ENCODE measurements around the gene ZNF808. TPM values are rescaled to one million over a fixed set of nuclear protein-coding genes. Genes with fewer than 3 reads are reported as not detected.
"Not testable (repeated sequence)": the region's sequence is repeated elsewhere in the genome, so short reads cannot be mapped to it uniquely, and the experiment has no call there.

The ZNF808 gene
- total RNA-seq, result 16.8 and 62.0 TPM in 2 replicates

DNA sequence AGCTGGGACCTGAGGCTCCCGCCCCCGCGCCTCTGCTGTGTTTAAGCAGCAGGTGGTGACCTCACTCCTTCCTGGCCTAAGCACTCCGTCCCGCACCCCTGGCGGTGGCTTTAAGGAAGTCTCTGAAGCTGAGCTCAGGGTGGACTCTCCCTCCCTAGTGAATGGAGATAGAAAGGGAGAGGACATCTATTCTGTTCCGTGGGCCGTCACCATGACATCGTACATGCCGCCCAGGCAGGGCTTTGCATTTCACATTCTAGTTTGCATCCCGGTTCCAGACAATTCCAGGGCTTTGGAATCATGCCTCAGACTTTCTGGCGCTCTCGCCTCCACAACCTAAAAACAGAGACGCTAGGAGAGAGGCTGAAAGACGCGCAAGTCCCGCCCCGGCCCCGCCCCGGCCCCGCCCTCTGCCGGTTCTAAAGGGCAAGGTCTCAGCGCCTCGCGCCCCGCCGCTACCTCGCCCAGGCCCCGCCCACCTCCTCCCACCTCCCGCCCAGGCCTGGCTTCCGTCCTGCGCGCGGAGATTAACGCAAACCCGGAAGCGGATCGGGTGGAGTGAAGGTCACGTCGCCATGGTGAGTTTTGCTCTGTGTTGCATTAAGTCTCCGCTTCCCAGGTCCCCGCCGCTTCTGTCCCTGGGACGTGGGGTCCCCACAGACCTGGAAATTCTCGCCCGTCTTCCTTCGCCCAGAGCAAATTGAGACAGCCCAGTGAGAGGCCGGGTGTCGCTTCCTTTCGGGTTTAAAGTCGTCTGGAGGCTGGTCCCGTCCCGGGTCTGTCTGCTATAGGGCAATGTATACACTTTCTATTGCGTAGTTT, at the start of gene ZNF808:
TSS of gene ZNF808 (plus strand) at position 535 of the 822 bp plus-strand sequence. CDS start 15,617 bp downstream, outside the sequence.
- peak; percentile 83 for DNase-seq (ENCODE audit: low read depth)

DNA sequence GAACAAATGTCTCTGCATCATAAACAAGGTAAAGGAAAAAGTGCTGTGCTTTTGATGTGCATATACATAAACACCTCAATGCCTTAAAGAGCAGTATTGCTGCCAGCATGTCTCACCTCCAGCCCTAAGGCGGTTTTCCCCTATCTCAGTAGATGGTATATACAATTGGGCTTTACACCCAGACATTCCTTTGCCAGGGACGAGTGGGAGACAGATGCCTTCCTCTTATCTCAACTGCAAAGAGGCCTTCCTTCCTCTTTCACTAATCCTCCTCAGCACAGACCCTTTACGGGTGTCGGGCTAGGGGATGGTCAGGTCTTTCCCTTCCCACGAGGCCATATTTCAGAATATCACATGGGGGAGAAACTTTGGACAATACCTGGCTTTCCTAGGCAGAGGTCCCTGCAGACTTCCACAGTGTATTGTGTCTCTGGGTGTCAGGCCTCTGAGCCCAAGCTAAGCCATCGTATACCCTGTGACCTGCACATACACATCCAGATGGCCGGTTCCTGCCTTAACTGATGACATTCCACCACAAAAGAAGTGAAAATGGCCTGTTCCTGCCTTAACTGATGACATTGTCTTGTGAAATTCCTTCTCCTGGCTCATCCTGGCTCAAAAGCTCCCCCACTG, 43.2 kb upstream of the ZNF808 start:
- DNase-seq (ENCODE audit: low read depth), result not testable (repeated sequence)

DNA sequence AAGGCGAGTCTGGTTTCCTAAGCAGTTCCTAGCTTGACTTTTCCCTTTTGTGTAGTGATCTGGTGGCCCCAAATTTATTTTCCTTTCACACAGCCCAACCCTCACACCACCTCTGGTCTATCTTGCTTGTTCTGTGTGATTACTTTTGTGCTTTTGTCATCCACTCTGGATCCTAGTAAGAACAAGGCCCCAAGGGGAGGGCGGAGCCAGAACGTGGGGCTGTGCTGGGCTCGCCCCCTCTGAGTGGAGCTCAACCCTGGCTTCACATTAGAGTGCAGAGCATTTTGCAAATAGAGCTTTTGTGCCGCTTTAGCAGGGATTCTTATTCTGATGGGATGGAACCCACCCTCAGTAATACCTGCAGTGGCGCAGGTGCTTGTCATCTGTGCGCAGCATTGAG, 42.4 kb upstream of the ZNF808 start:
- DNase-seq (ENCODE audit: low read depth), result not testable (repeated sequence)

DNA sequence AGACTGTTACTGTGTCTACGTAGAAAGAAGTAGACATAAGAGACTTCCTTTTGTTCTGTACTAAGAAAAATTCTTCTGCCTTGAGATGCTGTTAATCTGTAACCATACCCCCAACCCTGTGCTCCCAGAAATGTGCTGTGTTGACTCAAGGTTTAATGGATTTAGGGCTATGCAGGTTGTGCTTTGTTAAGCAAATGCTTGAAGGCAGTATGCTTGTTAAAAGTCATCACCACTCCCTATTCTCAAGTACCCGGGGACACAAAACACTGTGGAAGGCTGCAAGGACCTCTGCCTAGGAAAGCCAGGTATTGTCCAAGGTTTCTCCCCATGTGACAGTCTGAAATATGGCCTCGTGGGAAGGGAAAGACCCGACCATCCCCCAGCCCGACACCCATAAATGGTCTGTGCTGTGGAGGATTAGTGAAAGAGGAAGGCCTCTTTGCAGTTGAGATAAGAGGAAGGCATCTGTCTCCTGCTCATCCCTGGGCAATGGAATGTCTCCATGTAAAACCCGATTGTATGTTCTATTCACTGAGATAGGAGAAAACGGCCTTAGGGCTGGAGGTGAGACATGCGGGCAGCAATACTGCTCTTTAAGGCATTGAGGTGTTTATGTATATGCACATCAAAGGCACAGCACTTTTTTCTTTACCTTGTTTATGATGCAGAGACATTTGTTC, 41.8 kb upstream of the ZNF808 start:
- DNase-seq (ENCODE audit: low read depth), result not testable (repeated sequence)

DNA sequence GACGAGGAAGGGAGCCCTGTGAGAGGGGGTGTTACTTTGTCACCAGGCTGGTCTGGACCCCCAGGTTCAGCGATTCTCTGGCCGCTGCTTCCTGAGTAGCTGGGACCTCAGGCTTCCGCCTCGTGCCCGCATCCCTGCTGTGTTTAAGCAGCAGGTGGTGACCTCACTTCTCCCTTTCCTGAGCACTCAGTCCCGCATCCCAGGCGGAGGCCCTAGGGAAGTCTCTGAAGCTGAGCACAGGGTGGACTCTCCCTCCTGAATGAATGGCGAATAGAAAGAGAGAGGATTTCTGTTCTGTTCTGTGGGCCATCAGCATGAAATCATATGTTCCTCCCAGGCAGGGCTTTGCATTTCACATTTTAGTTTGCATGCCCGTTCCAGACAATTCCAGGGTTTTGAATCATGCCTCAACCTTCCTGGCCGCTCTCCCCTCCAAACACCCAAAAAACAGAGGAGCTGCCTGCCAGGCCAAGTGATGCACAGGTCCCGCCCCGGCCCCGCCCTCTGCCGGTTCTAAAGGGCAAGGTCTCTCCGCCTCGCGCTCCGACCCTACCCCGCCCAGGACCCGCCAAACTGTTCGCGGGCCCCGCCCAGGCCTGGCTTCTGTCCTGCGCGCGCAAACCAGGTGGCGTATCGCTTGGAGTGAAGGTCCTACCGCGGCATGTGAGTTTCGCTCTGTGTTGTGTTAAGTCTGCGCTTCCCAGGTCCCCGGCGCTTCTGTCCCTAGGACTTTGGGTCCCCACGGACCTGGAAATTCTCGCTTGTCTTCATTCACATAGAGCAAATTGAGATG, 35.1 kb upstream of the ZNF808 start:
- DNase-seq (ENCODE audit: low read depth), result no peak

DNA sequence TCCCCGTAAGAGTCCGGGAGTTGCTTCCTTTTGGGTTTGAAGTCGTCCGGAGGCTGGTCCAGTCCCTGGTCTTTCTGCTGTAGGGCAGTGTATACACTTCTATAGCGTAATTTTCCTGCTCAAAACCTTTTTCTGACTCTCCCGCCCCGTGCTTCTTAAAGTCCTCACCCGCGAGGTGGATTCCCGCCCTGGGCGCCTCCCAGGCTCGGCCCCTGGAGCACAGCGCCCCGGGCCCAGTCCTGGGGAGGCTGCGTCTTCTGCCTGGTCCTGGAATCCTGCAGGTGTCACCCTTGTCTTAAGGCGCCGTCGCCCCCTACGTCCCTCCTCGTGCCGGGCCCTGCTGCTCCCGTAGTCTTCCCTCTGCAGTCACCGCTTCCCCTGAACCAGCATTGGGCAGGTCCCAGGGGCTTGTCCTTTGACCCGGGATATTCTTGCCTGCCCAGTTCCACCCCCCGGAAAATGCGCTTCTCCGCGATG, 34.4 kb upstream of the ZNF808 start:
- DNase-seq (ENCODE audit: low read depth), result no peak

DNA sequence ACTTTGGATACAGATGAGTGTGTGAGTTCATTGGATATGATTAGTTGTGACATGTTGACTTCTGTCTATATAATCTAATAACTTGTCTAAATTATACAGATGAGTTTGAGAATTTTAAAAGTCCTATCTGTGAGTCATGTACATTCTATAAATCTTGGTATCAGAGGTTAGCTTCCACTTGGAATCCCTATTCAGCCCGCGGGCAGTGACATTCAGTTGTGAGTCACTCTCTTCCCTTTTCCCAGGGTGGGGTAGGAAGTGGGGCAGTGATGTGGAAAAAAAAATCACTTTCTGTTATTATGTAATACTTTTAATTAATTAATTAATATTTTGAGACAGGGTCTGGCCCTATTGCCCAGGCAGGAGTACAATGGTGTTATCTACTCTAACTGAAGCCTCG, 33.0 kb upstream of the ZNF808 start:
- DNase-seq (ENCODE audit: low read depth), result no peak

DNA sequence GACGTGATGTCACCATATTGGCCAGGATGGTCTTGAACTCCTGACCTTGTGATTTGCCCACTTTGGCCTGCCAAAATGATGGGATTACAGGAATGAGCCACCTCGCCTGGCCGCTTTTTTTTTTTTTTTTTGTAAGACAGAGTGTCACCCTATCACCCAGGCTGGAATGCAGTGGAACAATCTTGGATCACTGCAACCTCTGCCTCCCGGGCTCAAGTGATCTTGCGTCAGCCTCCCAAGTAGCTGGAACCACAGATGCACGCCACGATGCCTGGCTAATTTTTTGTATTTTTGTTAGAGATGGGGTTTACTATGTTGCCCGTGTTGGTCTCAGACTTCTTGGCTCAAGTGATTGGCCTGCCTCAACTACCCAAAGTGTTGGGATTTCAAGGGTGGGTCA, 28.9 kb upstream of the ZNF808 start:
- DNase-seq (ENCODE audit: low read depth), result no peak

DNA sequence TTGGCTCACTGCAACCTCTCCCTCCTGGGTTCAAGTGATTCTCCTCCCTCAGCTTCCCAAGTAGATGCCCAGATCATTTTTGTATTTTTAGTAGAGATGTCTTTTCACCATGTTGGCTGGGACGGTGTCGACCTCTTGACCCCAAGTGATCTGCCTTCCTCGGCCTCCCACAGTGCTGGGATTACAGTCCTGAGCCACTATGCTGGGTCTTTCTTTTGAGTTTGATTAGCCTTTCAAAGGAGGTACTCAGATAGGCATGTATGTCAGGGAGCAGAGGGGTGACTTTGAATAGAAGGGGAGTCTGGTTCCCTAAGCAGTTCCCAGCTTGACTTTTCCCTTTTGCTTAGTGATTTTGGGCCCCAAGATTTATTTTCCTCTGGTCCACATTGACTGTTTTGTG, 27.0 kb upstream of the ZNF808 start:
- DNase-seq (ENCODE audit: low read depth), result not testable (repeated sequence)

DNA sequence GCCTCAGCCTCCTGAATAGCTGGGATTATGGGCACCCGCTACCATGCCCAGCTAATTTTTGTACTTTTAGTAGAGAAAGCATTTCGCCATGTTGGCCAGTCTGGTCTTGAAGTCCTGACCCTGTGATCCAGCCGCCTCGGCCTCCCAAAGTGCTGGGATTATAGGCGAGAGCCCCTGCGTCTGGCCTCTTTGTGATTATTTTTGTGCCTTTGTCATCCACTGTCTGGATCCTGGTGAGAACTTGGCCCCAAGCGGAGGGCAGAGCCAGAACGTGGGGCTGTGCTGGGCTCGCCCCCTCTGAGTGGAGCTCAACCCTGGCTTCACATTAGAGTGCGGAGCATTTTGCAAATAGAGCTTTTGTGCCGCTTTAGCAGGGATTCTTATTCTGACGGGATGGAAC, 26.5 kb upstream of the ZNF808 start:
- DNase-seq (ENCODE audit: low read depth), result not testable (repeated sequence)

DNA sequence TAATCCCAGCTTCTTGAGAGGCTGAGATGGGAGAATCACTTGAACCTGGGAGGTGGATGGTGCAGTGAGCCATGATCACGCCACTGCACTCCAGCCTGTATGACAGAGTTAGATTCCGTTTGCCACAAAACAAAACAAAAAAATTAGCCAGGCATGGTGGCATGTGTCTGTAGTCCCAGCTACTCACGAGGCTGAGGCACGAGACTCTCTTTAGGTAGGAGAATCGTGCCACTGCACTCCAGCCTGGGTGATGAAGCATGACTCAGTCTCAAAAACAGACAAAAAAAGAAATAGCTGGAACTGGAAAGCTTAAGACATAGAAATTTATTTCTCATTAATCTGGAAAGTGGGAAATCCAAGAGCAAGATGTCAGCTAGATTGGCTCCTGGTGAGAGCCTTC, 20.2 kb upstream of the ZNF808 start:
- DNase-seq (ENCODE audit: low read depth), result no peak

DNA sequence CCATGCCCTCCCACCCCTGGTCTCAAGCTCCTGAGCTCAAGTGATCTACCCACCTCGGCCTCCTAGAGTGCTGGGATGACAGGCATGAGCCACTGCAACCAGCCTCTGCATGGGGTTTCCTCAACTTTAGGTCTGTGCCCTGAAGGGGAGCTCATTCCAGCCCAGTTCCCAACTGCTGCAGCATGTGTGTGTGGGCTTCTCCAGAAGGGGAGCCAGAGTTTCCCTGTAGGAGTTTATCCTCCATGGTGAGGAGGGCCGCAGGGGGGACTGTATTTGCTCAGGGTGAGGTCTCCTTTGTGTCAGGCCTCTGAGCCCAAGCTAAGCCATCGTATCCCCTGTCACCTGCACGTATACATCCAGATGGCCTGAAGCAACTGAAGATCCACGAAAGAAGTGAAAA, 11.3 kb upstream of the ZNF808 start:
- no peak for DNase-seq (ENCODE audit: low read depth)

DNA sequence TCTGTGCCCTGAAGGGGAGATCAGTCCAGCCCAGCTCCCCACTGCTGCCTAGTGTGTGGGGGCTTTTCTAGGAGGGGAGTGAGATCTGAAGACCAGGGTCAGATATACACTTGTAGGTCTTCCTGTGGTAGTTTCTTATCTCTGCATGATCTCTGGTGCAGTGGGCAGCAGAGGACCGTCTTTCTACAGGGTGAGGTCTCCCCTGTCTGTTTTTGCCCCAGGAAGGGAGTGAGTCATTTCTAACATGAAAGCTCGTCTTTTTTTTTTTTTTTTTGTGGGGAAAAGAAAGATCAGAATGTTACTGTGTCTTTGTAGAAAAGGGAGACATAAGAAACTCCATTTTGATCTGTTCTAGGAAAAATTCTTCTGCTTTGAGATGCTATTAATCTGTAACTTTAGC, 8.8 kb upstream of the ZNF808 start:
- no peak for DNase-seq (ENCODE audit: low read depth)

DNA sequence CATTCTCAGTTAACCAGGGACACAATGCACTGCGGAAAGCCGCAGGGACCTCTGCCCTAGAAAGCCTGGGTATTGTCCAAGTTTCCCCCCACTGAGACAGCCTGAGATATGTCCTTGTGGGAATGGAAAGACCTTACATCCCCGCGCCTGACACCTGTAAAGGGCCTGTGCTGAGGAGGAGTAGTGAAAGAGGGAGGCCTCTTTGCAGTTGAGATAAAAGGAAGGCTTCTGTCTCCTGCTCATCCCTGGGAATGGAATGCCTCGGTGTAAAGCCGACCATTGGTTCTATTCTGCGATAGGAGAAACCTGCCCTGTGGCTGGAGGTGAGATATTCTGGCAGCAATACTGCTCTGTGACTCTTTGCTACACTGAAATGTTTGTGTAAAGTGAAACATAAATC, 8.3 kb upstream of the ZNF808 start:
- not testable (repeated sequence) for DNase-seq (ENCODE audit: low read depth)

DNA sequence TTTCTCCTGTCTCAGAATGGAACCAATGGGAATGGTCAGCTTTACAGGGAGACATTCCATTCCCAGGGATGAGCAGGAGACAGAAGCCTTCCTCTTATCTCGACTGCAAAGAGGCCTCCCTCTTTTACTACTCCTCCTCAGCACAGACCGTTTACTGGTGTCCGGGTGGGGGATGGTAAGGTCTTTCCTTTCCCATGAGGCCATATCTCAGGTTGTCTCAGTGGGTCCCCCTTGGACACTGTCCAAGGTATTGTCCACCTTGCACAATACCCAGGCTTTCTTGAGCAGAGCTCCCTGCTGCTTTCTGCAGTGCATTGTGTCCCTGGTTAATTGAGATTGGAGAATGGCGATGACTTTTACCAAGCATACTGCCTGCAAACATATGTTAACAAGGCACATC, 7.5 kb upstream of the ZNF808 start:
- no peak for DNase-seq (ENCODE audit: low read depth)

DNA sequence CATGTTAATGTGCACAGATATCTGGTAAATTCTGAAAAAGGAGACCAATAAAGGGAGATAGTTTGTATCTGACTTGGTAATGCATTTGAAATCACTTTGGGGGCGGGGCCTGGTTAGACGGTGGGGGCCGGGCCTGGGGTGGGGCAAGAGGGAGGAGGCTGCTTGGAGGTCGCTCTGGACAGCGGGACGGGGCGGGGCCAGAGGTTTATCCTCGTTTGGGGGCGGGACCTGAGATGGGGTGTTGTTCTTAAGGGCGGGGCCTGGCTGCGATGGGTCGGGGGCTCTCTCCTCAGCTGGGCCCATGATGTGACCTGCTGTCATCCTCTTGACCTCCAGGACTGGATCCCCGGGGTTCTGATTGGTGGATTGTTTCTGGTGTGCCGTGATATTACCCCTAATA, 4.9 kb upstream of the ZNF808 start:
- DNase-seq (ENCODE audit: low read depth), result no peak

DNA sequence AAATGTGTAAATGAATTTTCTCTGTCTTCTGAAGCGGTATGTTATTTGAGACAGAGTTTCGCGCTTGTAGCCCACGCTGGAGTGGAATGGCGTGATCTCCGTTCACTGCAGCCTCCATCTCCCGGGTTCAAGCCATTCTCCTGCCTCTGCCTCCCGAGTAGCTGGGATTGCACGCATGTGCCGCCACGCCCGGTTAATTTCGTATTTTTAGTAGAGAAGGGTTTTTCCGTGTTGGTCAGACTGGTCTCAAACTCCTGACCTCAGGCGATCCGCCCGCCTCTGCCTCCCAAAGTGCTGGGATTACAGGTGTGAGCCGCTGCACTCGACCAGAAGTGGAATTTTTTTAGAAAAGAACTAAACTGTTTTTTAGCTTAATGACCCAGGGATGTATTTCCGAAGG, 3.4 kb upstream of the ZNF808 start:
- DNase-seq (ENCODE audit: low read depth), result no peak

DNA sequence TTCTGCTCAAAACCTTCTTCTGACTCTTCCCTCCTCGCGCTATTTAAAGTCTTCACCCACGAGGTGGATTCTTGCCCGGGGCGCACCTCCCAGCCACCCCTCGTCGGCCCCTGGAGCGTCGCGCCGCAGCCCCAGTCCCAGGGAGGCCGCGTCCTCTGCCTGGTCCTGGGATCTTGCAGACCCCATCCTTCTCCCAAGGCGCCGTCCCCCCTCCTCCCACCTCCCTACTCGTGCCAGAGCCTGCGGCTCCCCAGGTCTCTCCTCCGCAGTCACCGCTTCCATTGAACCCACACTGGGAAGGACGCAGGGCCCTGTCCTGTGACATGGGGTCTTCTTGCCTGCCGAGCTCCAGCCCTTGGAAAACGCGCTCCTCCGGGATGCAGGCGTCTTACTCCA, 486 bp downstream of the ZNF808 start:
- DNase-seq (ENCODE audit: low read depth), result no peak

DNA sequence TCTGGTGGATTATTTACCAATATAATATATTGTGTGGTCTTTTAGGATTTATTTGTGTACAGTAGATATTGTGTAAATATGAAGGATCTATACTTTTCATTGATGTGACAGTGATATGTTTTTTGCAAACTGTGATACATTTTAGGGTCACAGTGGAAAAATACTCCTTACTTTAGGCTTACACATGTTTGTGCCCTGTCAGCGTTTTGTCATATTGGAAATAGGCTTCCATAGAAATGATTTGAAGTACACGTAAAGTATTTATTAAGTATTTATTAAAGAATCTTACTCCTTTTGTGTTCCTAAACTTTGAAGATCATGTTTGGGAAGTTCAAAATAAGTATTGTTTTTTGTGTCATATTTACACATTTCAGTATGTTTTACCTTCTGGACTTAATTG, 5.0 kb downstream of the ZNF808 start:
- no peak for DNase-seq (ENCODE audit: low read depth)

DNA sequence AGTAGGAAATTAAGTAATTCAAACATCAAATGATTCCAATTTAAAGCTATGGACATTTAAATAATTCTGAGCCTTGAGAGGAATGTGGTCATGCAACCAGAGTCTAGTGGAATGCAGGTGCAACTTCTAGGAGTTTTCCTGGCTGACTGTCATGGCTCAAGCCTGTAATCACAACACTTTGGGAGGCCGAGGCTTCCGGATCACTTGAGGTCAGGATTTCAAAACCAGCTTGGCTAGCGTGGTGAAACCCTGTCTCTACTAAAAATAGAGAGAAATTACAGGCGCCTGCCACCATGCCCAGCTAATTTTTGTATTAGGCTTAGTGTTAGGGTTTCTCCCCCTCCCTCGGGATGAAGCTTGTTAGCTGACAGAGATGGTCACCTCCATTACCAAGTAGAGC, 6.4 kb downstream of the ZNF808 start:
- peak; percentile 23 for DNase-seq (ENCODE audit: low read depth)

DNA sequence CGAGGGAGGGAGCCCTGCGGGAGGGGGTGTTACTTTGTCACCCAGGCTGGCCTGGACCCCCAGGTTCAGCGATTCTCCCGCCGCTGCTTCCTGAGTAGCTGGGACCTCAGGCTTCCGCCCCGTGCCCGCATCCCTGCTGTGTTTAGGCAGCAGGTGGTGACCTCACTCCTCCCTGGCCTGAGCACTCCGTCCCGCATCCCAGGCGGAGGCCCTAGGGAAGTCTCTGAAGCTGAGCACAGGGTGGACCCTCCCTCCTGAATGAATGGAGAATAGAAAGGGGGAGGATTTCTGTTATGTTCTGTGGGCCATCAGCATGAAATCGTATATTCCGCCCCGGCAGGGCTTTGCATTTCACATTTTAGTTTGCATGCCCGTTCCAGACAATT, 7.9 kb downstream of the ZNF808 start:
- not testable (repeated sequence) for DNase-seq (ENCODE audit: low read depth)
